Islet of Langerhans (tissue), 1 donor: ENCODE measurements around the gene OR1I1.
"Not testable (repeated sequence)": the region's sequence is repeated elsewhere in the genome, so short reads cannot be mapped to it uniquely, and the experiment has no call there.

Experiments used
- FAIRE-seq: peaks from one replicate; lab custom pipeline; 2011; peaks lifted over from hg19 to GRCh38; lab: Jason Lieb, UNC

OR1I1 gene, protein sequence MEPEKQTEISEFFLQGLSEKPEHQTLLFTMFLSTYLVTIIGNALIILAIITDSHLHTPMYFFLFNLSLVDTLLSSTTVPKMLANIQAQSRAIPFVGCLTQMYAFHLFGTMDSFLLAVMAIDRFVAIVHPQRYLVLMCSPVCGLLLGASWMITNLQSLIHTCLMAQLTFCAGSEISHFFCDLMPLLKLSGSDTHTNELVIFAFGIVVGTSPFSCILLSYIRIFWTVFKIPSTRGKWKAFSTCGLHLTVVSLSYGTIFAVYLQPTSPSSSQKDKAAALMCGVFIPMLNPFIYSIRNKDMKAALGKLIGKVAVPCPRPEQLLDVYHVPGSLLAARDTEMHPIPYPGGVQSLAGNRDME

DNA sequence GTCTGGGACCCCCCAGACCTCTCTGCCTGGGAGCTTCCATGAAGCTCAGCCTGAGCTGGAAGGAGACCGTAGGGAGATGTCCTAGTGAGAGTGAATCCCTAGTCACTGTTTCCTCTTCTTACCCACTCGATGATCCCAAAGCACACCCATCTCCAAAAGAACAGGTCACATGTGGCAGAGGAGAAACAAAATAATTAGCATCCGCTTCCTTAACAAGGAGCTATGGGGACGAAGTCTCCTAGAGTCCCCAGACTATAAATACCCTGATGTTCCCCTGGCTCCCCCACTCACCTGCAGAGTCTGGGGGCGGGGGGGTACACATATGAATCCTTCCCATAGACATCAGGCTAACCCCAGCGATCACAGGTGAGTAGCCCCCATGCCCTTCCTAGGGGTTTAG is at the start of gene OR1I1:
TSS of gene OR1I1 (plus strand) at position 301 of the 400 bp plus-strand sequence. CDS start 4,855 bp downstream, outside the sequence.
- no peak for FAIRE-seq

DNA sequence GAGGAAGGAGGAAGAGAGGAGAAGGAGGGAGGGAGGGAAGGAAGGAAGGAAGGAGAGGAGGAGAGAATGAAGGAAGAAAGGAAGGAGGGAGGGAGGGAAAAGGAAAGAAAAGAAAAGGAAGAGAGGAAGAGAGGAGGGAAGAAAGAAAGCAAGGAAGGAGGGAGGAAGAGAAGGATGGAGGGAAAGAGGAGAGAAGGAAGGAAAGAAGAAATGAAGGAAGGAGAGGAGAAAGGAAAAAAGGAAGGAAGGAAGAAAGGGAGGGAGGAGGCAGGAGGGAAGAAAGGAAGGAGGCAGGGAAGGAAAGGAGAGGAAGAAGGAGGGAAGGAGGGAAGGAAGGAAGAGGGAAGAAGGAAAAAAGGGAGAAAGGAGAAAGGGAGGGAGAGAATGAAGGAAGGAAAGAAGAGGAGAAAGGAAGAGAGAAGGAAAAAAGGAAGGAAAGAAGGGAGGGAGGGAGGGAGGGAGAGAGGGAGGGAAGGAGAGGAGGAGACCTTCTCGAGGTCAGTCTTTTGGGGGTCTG is 46.2 kb upstream of the OR1I1 start:
- FAIRE-seq: no peak

GRCh38 chr19:15037586-15037985 is 44.4 kb upstream of the OR1I1 start:
- FAIRE-seq: no peak

- no peak for FAIRE-seq
Observed at GRCh38 chr19:15038294-15038693, 43.7 kb upstream of the OR1I1 start.

DNA sequence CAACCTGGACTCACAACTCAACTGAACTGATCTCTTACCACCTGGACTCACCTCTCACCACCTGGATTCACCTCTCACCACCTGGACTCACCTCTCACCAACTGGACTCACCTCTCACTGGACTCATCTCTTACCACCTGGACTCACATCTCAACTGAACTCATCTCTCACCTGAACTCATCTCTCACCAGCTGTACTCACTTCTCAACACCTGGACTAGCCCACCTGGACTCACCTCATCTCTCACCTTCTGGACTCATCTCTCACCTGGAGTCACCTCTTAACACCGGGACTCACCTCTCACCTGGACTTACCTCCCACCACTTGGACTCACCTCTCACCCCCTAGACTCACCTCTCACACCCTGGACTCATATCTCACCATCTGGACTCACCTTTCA is 40.0 kb upstream of the OR1I1 start:
- FAIRE-seq: no peak

GRCh38 chr19:15042826-15043225 is 39.2 kb upstream of the OR1I1 start:
- no peak for FAIRE-seq

DNA sequence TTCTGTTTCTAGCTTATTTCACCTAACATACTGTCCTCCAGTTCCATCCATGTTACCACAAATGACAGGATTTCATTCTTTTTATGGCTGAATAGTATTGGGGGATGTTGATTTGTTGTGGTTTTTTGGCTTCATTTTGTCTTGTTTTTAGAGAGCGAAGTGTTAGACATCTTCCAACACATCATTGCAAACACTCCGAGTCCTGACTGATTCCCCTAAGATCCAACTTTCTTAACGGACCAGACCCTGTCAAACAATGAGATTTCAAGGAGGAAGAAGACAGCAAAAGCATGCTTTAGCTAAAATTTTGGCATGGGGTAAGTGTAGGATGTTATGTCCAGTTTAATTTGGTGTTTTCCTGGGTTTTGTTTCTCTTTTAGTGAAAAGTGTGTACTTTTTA is 36.5 kb upstream of the OR1I1 start:
- no peak for FAIRE-seq

DNA sequence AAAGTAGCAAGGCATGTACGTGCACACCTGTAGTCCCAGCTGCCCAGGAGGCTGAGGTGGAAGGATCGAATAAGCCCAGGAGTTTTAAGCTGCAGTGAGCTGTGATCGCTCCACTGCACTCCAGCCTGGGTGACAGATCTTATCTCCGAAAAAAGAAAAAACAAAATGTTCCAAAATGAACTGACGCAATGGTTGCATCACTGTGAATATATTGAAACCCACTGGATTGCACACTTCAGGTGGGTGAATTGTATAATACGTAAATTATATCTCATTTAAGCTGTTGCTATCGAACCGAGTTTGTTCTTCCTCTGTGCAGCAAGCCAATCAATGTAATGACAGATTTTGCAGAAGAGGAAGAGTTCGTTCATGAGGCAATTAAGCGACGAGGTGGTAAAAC is 34.3 kb upstream of the OR1I1 start:
- FAIRE-seq: no peak

DNA sequence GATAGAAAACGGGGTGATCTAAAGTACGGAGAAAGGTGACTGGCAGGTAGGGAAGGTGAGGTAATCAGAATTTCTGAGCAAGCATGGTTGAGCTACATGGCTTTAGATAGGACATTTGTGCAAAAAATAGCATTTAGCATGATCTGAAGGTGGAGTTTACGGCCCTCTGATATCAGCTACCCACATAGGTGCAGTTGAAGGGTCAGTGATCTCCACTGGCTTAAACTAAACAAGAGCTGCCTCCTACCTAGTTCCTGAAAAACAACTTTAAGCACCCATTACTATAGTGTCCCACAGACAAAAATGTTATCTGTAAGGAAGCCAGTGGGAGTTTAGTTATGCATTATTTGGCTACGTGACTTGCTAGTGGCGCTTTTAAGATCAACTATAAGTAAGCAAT is 33.9 kb upstream of the OR1I1 start:
- FAIRE-seq: no peak

DNA sequence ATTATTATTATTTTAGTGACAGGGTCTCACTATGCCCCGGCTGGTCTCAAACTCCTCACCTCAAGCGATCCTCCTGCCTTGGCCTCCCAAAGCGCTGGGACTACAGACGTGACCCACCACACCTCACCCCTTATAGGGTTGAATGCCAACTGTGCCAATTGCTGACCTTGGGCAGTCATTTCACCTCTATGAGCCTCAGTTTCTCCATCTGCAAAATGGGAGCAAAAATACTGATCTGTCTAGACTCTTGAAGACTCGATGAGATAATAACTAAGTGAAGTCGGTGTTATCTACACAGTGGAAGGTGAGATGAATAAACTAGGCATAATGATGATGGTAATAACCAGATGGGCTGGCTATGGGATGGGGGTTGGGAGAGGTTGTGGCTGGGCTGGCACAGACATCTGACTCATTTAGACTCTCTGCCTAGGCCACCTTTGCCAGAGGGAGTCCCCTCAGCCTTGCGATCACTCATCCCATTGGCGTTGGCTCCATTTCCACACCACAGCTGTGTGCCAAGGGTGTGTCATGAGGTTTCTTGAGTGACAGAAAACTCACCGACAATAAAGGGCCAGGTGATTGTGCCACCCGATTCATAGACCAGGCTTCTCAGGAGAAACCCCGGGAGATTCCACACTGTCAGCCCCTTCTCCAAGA is 33.0 kb upstream of the OR1I1 start, which contains the start of gene CASP14:
TSS of gene CASP14 (plus strand) at position 596 of the 657 bp plus-strand sequence. CDS start 2,772 bp downstream, outside the sequence.
- no peak for FAIRE-seq

DNA sequence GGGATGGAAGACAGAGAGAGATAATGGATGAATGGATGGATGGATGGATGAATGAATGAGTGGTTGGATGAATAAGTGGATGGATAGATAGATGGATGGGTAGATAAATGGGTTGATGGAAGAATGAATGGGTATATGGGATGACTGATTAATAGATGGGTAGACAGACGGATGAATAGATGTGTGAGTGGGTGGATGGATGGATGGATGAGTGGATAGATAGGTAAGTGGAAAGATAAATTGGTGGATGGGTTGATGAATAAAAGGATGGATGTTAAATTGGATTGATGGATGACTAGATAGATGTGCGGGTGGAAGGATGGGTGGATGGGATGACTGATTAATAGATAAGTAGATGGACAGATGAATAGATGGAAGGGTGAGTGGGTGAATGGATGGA is 31.4 kb upstream of the OR1I1 start:
- no peak for FAIRE-seq

- FAIRE-seq: no peak
Observed at GRCh38 chr19:15062036-15062435, 20.0 kb upstream of the OR1I1 start.

- not testable (repeated sequence) for FAIRE-seq
Observed at GRCh38 chr19:15070386-15070785, 11.6 kb upstream of the OR1I1 start.

DNA sequence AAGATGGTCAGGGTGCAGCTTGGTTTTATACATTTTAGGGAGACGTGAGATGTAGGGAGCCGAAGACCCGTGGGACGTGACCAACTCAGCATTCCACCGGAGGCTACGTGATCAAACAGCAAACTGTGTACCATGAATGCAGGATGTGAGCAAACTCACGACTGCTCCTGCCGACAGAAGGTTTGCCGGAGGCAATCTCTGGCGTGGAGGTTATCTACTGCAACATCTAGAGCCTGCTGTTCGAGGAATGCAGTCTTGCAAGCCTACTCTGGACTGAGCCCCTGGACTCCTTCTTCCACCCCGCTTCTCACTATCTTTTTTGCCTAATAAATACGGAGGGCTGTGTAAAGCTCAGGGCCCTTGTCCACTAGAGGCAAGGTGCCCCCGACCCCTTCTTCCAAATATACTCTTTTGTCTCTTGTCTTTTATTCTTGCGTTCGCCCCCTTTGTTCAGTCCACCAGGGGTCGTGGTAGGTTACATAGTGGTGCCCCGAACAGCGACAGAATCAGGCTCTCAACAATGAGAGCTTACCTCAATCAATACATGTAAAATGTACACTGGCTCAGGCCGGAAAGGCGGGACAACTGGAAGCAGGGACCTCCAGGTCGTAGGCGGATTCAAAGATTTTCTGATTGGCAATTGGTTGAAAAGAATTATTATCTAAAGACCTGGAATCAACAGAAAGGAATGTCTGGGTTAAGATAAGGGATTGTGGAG is 8.9 kb upstream of the OR1I1 start:
- no peak for FAIRE-seq

DNA sequence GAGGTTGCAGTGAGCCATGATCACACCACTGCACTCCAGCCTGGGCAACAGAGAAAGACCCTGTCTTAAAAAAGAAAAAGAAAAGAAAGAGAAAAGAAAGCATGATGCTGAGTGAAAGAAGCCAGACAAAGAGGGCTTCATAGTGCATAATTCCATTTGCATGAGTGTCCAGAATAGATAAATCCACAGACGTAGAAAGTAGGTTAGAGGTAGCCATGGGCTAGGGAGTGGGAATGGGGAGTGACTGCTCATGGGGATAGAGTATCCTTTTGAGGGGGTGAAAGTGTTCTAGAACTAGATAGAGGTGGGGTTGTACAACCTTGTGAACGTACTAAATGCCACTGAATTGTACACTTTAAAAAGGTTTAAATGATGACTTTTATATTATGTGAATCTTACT is 7.6 kb upstream of the OR1I1 start:
- FAIRE-seq: no peak

- no peak for FAIRE-seq
Observed at GRCh38 chr19:15075806-15076205, 6.2 kb upstream of the OR1I1 start.

DNA sequence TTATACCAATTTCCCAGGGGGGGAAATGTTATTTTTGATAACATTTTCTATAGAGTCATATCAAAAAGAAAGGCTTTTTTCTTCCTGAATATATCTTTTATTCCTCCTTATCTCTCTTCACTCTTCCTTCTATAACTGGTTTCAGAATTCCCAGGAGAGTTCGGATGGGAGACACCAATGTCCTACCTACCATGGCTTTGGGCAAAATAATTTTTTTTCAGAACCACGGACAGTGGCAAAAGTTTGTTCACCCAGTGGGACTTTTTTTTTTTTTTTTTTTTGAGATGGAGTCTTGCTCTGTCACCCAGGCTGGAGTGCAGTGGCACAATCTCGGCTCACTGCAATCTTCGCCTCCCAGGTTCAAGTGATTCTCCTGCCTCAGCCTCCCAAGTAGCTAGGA is 2.0 kb upstream of the OR1I1 start:
- FAIRE-seq: not testable (repeated sequence)

- no peak for FAIRE-seq
Observed at GRCh38 chr19:15087182-15087581, 5.2 kb downstream of the OR1I1 start.

DNA sequence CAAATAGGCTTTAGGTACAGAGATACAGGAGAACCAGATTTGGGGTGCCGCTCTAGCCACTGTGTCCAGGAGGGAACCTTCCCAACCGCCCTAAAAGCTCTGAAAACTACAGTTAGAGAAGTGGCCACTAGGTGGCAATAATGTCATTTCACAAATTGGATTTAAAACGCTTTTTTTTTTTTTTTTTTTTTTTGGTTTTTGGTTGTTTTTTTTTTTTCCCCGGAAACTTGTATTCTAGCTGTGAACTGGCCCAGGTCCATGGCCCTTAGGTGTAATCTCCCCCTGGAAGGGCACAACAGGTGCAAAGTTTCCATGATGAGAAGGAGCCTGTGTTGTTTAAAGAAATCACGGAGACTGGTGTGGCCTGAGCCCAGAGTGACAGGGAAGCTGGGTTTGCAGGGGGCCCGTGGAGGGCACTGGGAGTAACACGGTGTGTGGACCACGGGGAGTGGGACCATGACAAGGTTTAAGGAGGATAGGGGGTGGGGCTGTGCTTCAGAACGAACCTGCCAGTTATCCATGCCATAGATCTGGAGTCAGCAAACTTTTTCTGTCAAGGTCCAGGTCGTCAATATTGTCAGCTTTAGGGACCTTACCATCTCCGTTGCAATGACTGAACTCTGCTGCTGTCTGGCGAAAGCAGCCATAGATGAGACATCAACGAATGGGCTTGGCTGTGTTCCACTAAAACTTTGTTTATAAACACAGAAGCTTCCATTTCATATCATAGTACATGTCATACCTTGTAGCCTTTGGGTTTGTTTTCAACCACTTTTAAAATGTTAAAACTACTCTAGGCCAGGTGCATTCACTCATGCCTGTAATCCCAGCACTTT is 10.1 kb downstream of the OR1I1 start:
- peak; percentile 61 for FAIRE-seq

DNA sequence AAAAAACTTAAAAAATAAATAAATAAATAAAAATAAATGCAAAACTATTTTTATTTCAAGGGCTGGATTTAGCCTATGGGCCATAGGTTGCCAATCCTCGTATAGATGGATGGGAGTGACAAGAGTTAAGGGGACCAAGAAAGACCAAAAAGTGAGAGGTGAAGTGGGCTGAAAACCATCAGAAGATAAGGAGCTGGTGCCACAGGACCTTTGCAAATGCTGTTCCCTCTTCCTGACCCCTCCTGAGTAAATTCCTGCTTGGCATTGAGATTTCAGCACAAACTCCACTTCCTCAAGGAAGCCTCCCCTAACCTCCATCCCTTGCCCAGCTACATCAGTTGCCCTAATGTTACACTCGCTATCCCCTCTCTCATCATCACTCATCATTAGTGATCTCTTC is 11.0 kb downstream of the OR1I1 start:
- FAIRE-seq: no peak

GRCh38 chr19:15096223-15096622 is 14.2 kb downstream of the OR1I1 start:
- no peak for FAIRE-seq

- FAIRE-seq: not testable (repeated sequence)
Observed at GRCh38 chr19:15097980-15098379, 16.0 kb downstream of the OR1I1 start.
